HG03135 (cell line): Measurements from ENCODE around the gene GH2.

Experiments used
- ATAC-seq: cut with Tn5 transposase; IDR thresholded peaks from one replicate; pipeline ENCODE4 v1.9.1; 2021; ENCODE audit warnings: mild to moderate bottlenecking, moderate library complexity; ENCODE audit not compliant: unreplicated experiment

Gene GH2

DNA sequence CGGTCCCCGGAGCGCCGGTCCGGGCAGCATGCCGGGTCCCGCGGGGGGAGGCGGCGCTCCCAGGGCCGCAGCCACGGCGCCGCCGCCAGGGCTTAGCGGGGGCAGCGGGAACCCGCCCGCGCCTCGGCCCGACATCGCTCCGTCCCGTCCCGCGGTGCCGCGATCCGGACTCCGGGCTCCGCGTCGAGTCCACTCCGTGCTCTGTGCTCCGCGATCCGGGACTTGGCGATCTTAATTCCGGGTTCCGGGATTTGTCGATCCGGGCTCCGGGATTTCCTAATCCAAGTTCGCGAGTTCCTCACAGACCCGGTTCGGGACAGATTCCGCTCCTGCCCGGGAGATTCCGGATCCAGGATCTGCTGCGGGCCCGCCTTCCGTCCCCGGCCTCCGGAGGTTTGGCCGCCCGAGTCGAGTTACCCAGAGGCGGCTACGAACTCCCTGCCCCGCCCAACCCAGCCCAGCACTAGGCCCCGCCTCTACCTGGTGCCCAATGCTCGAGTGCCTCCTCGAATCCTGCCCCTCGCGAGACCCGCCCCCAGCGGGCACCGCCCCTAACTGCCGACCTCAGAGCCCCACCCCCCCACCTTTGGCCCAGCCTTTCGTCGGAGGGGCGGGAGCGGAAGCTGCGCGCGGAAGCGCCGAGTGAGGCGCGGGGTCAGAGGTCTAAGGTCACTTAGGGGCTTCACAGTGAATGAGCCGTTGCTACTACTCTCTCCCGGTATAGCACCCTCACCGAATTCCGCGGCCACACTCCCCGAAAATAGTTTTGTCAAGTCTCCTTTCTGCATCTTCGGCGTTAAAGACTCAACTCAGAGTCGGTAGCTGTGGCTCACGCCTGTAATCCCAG, 39.0 kb downstream of the GH2 start, which contains the start of gene SMARCD2:
TSS of gene SMARCD2 (minus strand) at position 146 of the 847 bp plus-strand sequence. CDS start at position 135, 11 bp downstream.
- peak; percentile 73 for ATAC-seq

DNA sequence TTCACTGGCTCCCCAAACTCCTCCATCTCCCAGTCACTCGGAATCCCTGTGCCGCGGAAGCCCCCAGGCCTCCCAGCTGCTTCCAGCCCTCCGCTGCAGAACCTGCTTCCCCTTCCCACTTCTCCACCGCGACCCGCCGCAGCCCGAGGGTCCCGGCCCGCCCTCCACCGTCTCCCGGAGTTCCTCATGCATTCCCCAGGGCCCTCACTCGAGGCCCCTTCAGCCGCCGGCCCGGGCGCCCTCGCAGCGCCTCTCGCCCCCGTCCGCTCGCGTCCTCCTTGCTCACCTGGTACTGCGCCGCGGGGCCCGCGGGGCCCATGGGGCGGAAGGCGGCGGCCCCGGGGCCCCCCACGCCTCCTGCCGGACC, 39.6 kb downstream of the GH2 start:
- peak; percentile 33 for ATAC-seq

DNA sequence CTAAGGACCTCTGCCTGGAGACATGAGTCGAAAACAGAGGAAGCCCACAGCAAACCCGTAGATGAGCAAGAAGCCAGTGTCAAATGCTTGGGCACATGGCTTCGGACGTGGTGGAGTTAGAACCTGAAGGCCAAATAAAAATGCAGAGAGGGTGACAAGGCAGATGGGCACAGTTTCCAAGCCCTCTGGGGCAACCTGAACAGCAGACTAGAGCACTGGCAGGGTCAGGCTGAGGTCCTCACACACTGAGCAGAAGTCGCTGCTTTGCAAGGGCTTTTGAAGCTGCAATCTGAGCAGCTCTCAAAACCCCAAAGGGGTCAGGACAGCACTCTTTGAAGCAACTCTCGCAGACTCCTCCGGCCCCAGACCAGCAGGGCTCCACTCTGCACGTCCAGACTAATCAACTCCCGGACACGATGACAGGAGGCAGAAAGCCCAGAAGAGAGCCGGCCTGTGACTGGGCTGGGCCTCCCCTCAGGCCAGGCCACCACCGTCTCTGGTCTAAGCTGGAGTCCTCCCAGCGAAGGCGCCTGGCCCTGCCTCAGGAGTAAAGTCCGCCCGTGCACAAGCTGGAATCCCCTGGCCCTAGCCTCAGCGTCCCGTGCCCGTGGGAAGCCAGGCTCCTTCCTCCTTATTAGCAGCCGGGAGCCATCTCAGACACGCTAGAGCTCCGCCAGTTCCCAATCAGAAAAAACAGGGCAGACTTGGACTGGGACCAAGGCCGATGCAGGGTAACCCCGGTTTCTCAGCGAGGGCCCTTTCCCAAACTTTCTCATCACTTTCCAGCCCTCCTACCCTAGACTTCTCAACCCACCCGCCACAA, 40.2 kb downstream of the GH2 start:
- ATAC-seq = no peak

DNA sequence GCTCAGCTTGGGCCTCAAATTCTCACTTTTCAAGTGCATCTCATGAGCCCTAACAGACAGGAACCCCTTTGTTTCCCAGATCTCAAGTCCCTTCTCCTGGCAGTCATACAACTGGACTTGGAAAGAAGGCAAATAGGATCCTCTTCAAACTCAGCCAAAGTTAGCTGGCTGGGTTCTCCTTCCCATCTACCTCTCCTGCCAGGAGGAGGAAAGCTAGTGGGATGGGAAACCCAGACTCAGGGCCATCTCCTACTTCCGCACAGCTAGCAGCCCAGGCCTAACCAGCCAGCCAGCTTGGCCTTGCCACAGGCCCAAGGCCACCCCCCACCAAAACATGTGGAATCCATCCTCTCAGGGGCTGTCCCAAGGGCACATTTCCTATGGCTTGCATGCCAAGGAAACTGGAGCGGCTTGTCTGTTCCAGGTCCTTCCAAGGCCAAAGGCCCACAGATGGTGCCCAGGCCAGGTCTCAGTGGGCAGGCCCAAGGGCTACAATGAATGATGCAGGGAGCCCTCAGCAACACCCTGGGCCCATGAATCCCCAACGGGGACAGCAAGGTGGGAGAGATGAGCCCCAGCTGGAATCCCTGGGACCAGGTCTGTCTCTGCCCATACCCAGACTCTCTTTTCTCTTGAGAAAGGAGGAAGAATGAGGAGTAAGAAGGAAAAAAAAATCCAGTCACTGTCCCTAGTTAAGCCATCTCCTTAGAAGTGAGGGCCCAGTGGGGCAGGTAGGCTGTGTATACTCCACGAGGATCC, 41.0 kb downstream of the GH2 start:
- no peak for ATAC-seq

DNA sequence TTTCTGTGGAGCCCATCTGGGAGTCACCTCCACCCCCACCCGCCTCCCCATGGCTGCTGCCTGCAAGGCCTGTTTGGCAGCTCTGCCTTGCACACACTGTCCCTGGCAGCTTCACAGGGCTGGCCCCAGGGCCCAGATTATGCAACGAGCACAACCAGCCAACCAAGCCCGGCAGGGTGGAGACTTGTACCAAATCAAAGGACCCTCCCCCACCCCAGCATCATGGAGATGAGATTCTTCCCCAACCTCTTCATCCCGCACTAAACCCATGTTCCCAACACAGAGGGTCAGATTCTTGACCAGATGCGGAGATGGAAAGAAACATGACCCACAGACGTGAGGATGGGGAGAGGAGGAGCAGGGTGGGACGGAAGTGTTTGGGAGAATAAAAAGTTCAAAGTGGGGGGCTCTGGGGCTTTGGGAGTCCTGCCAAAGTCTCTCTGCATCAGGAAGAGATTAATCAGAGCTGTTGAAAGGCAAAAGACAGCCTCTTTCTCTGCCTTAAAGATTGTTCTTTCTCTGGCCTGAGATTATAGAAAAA, 43.0 kb downstream of the GH2 start:
- no peak for ATAC-seq

DNA sequence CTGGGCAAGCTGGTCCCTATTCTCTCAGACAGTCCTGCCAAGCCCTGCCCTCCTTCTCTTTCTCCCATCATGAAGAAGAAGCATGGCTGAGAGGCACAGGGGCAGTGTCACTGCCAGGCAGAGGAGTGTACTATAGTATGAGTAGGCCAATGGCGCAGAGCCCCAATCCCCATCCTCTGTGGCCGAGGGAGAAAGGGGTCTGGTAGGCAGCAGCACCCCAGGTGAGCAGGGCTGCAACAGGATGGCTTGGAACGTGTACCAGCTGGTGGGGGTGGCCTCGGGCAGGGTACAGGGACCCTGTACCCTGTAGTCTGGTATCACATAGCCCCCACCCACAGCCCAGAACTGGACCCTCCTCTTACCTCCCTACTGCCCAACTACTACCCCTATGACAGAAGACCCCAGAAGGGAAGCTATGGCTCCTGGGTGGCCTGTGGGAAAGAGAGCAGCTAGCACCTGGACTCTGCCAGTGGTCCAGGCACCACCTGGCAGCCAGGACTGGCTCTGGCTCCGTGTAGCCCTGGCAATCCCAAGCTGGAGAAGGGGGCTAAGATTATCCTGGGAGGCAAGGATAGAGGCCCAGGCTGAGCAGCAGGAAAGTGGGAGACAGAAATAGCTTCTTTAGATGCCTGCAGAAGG, 43.7 kb downstream of the GH2 start:
- ATAC-seq = no peak

DNA sequence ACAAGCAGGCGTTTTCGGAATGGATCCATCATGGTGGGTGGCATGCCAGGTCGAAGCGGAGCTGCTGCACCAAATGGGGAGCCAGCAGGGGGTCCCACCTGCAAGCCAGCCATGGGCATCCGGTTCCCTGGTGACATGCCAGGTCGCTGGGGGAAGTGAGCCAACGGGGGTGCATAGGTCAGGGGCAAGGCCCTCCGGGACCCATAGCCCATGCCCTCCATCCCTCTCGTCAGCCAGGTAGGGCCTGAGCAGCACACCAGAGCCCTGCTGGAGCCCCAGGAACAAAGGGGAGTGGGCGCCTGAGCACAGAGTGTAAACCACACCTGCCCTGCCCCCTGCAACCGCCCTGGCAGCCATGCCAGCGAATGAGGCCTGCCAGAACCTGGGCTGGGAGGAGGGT, 44.3 kb downstream of the GH2 start:
- ATAC-seq = no peak

DNA sequence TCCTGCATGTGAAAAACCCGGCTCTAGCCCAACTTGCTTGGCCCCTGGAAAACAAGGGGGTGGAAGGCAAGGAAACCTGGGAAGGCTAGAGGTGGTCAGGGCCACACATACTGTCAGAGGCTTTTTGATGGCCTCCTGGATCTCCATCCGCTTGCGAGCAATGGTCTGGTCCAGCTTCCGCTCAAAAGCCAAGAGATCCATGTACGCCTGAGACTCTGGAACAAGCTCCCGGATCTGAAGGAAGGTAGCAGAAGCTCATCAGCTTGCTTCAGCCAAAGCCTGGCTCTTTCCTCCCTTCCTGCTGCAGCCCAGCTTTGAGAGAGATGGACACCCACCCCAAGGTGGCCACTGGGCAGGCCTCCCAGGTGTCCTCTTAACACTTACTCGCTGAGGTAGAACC, 44.9 kb downstream of the GH2 start:
- no peak for ATAC-seq

DNA sequence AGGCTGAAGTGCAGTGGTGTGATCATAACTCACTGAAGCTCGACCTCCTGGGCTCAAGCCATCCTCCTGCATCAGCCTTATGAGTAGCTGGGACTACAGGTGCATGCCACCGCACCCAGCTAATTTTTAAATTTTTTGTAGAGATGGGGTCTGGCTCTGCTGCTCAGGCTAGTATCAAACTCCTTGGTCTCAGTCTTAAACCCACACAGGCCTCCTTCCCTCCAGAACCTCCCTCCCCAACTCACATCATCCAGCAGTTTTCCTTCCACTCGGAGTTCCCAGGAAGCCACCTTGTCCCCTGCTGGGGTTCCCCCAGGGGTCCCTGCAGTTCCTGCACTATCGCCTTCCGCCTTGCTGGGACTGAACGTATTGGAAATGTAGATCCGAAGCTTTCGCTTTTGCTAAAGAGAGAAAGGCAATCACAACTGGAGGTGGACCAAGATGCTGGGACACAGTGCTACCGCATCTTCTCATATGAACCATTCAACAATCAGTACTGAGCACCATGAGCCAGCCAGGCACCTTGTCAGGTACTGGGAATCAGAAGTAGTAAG, 46.5 kb downstream of the GH2 start:
- no peak for ATAC-seq

DNA sequence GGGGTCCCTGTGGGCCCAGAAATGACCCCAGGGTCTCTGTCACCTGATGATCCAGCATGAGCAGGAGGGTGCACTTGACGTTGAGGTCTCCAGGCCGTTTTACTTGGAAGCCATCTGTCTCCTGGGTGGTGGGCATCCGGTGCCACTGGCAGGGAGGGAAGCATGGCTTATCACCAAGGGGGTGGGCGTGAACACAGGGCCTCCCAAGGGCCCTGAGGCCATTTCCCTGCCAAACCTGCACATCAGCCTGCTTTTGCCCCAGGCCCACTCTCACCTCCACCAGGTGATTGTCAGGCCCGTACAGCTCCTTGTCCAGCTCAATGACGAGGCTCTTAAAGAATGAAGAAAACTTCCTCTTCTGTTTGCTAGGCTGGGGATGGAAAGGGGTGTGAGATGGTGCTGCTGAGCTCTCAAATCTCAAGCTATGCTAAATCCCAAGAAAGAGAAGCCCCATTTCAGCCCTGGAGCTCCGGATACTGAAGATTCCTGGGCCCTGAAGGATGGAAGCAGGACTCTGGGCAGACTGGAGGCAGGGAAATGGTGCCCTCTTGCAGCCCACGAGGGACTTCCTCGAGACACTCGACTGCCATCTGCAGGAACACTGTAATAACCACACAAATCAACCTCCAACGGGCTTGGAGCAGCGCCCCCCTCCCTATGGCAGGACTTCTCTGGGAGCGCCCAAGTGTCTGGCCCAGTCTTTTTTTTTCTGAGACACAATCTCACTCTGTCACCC, 47.1 kb downstream of the GH2 start:
- ATAC-seq = no peak

DNA sequence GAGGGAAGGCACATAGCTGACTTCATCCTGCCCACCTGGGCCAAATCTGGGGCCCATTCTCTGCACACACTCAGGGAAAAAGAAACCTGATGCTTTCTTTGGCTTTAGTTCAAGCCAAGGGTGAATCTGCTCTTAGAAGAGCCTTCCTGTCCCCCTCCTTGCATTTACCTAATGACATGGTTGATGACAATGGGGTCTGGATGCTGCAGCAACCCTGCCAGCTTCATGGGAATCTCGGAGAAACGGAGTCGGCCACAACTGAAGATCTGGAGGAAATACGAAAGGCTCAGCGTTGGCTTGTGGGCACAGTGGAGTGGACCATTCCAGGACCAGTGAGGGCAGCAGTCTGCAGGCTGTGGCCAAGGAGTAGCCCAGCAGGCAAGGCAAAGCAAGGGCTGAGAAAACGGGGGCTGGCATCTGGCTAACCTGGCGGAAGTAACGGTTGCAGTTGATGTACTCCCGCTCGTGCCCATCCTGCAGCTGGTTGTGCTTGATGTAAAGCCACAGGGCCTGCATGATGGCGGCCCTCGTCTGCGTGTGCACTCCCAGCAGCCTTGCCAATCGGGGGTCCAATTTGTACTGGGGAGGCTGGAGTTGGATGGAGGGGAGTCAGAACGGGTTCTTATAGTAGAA, 47.9 kb downstream of the GH2 start:
- ATAC-seq = no peak

DNA sequence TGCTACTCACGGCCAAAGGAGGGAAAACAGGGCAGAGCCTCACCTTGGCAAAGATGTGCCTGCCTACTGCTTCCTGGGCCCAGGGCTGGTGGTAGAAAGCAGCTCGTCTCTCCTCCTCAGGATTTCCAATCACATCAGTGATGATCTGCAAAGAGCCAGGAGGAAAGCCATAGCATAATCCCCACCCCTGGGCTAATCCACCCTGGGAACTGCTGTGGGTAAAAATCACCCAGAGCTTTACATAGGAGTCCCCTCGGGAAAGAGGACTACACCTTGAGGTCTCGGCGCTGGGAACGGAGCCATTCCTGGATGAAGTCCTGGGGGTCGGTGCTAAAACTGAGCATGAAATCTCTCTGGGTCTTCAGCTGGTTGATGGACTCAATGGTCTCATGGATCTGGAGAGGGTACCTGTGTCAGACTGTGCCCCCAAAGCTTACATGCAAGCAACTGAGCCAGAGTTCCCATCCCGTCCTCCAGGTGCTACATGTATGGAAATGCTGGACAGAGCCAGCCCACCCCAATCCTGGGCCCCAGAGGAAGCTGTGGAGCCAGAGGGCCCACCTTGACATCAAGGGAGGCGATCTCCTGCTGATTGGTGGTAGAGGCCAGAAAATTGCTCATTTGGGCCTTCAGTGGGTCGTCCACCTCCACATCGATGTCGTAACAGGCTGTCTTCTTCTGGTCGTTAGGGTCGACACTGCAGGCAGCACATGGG, 48.6 kb downstream of the GH2 start:
- no peak for ATAC-seq

DNA sequence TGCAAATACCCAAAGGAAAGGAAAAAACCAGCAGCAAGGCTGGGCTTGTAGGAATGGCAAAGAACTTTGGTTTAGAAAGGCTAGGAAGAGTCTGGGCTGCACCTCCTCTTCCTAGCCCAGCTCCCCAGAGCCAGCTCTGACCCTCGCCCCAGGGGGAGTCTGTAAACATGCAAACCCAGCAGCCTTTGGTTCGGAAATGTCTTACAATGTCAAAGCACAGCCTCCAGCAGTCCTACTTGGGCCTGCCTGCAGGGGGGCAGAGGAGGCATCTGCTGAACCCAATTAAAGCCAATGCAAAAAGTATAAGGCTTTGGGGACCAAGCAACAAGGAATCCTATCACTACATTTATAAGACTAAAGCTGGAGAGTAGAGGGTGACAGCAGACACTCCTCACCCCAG, 49.3 kb downstream of the GH2 start:
- ATAC-seq = no peak

DNA sequence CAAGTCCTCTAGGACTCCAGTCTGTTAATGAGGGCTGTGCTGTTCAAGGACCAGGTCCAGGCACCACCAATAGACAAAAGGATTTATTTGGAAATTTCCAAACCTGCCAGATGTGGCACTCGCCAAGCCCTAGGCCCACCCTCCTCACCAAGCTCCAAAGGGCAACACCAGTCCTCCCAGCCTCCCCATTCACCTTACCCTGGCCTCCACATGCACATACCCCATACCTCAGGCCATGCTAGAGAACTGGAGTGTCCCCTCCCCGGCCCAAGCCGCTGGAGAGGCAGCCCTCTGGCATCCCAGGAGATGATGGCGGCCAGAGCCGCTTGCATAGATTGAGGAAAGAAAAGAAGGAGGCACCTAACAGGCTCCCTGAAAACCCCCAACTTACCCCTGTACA, 49.7 kb downstream of the GH2 start:
- ATAC-seq = no peak

DNA sequence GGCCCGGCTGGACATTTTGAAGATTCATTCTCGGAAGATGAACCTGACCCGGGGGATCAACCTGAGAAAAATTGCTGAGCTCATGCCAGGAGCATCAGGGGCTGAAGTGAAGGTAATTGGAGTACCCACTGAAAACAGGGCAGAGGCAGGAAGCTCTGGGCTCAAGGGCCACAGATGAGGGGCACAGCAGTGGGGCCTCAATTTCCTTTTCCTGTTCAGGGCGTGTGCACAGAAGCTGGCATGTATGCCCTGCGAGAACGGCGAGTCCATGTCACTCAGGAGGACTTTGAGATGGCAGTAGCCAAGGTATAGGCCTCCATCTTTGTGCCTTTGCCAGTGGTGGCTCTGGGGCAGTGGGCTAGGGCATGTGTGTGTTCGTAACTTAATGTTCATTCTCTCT, 50.2 kb downstream of the GH2 start:
- ATAC-seq = no peak

DNA sequence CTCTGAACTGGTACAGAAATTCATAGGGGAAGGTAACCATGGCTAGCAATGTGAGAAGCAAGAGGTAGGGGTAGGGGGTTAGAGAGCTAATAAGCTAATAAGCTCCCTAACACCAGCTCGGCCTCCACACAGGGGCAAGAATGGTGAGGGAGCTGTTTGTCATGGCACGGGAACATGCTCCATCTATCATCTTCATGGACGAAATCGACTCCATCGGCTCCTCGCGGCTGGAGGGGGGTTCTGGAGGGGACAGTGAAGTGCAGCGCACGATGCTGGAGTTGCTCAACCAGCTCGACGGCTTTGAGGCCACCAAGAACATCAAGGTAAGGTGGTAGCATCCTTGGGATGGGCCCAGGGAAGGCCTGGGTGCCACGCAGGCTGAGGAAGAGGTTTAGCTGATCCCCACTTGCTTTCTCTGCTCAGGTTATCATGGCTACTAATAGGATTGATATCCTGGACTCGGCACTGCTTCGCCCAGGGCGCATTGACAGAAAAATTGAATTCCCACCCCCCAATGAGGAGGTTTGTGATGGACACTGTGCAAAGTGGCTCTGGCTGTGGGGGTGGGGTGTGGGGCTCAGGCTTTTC, 50.7 kb downstream of the GH2 start:
- no peak for ATAC-seq

DNA sequence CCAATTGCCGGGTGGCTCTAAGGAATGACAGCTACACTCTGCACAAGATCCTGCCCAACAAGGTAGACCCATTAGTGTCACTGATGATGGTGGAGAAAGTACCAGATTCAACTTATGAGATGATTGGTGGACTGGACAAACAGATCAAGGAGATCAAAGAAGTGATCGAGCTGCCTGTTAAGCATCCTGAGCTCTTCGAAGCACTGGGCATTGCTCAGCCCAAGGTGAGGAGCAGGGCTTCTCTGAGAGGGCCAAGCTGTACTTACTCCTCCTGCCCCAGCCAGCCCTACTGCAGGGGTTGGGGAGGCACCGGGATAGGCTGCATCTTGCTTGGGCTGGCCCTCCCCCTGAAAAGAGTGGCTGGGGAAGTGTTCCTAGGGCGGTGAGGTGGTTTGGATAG, 51.5 kb downstream of the GH2 start:
- no peak for ATAC-seq
